HS-27A (cell line): Measurements from ENCODE around the gene RGS4.

Experiments
- DNase-seq: peaks from one replicate; pipeline ENCODE4 v3.0.0-alpha.2; 2012; ENCODE audit warnings: low read depth, missing footprints

The RGS4 gene

GRCh38 chr1:163102590-163102989, 33.4 kb downstream of the RGS4 start:
- DNase-seq, result no peak

GRCh38 chr1:163104385-163105099, 35.4 kb downstream of the RGS4 start:
- DNase-seq, result no peak

GRCh38 chr1:163106364-163106987, 37.3 kb downstream of the RGS4 start:
- DNase-seq, result no peak

DNA sequence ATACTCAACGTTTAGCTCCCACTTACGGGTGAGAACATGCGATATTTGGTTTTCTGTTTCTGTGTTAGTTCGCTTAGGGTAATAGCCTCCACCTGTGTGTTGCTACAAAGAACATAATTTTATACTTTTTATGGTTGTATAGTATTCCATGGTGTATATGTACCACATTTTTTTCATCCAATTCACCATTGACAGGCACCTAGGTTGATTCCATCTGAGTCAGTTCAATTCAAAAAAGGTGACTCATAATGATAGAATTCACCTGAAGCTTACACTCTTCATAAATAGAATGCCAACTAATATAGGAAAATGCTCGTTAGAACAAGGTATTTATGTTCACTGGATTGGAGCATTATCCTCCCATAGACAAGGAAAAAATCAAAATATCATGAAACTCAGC, 38.5 kb downstream of the RGS4 start:
- no peak for DNase-seq

- DNase-seq, result no peak
Observed at GRCh38 chr1:163115887-163116286, 46.7 kb downstream of the RGS4 start.

DNA sequence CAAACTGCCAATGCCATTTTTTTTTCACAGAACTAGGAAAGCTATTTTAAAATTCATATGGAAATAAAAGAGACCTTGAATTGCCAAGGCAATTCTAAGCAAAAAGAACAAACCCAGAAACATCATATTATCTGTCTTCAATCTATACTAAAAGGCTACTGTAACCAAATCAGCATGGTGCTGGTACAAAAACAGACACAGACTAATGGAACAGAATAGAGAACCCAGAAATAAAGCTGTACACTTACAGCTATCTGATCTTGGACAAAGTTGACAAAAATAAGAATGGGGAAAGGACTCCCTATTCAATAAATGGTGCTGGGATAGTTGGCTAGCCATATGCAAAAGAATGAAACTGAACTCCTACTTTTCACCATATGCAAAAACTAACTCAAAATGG, 50.5 kb downstream of the RGS4 start:
- no peak for DNase-seq

GRCh38 chr1:163120372-163120771, 51.2 kb downstream of the RGS4 start:
- DNase-seq, result no peak

DNA sequence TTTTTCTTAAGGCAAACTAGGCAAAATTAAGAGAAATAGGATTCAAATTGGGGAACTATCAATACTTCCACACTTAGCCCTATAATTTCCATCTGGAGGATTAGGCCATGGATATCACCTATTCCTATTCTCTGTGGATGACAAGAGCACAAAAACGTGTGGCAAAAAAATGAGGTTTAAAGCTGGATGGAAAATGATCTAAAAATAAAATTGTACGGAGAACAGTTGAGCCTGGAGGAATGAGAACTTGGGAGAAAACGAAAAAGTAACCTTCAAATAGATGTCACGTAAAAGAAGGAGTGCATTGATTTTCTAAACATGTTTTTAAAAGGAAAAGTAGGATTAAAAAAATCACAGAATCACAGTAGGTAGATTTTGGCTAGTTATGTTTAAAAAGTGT, 55.7 kb downstream of the RGS4 start:
- DNase-seq, result no peak
